MM.1S (cell line): ENCODE data around the gene PLEKHB1.

Source experiments
- DNase-seq: peaks from one replicate; pipeline ENCODE4 v3.0.0-alpha.2; 2015
- H2AFZ ChIP-seq: fragments of 300-600 bp; sonication (generic); 2 replicates; pipeline ENCODE4 v1.6.0; 2016; ENCODE audit warnings: antibody characterized with exemption, low read length
- H3F3A ChIP-seq: fragments of 300-600 bp; sonication (generic); 2 replicates; pipeline ENCODE4 v1.6.1; 2016; ENCODE audit warnings: mild to moderate bottlenecking, antibody characterized with exemption, low read length, moderate library complexity, mixed read lengths; ENCODE audit not compliant: insufficient read depth
- H3K27ac ChIP-seq: fragments of 300-600 bp; sonication (generic); 2 replicates; pipeline ENCODE4 v1.5.1; 2016; ENCODE audit warnings: mild to moderate bottlenecking, low read length
- H3K27me3 ChIP-seq: fragments of 300-600 bp; sonication (generic); replicated peaks from 2 replicates; pipeline ENCODE4 v1.6.0; 2016; ENCODE audit warnings: low read length; ENCODE audit not compliant: insufficient read depth
- H3K36me3 ChIP-seq: fragments of 300-600 bp; sonication (generic); replicated peaks from 2 replicates; pipeline ENCODE4 v1.6.1; 2016; ENCODE audit warnings: mild to moderate bottlenecking, low read length, mixed read lengths; ENCODE audit not compliant: insufficient read depth
- H3K4me1 ChIP-seq: fragments of 300-600 bp; sonication (generic); 2 replicates; pipeline ENCODE4 v1.6.1; 2016; ENCODE audit warnings: low read length, mixed read lengths
- H3K4me2 ChIP-seq: fragments of 300-600 bp; sonication (generic); 2 replicates; pipeline ENCODE4 v1.6.0; 2016; ENCODE audit warnings: low read depth, low read length
- H3K4me3 ChIP-seq: fragments of 300-600 bp; sonication (generic); 2 replicates; pipeline ENCODE4 v1.5.1; 2016; ENCODE audit warnings: low read length, mixed read lengths
- H3K79me2 ChIP-seq: fragments of 300-600 bp; sonication (generic); 2 replicates; pipeline ENCODE4 v1.6.1; 2016; ENCODE audit warnings: mixed run types, low read length, mixed read lengths
- H3K9ac ChIP-seq: fragments of 300-600 bp; sonication (generic); 2 replicates; pipeline ENCODE4 v1.6.1; 2016; ENCODE audit warnings: low read length, mixed read lengths
- H3K9me2 ChIP-seq: fragments of 300-600 bp; sonication (generic); replicated peaks from 2 replicates; pipeline ENCODE4 v1.6.1; 2016; ENCODE audit warnings: mild to moderate bottlenecking, low read length, mixed read lengths; ENCODE audit not compliant: insufficient read depth
- H3K9me3 ChIP-seq: fragments of 300-600 bp; sonication (generic); replicated peaks from 2 replicates; pipeline ENCODE4 v1.6.1; 2016; ENCODE audit warnings: mild to moderate bottlenecking, low read length, mixed read lengths; ENCODE audit not compliant: insufficient read depth
- H4K20me1 ChIP-seq: fragments of 300-600 bp; sonication (generic); 2 replicates; pipeline ENCODE4 v1.6.1; 2016; ENCODE audit warnings: mild to moderate bottlenecking, low read length, moderate library complexity, mixed read lengths; ENCODE audit not compliant: insufficient read depth
- CTCF ChIP-seq: fragments of 300-600 bp; sonication (generic); IDR thresholded peaks from 2 replicates; pipeline ENCODE4 v1.5.1; 2016; ENCODE audit warnings: antibody characterized with exemption, low read length, mixed read lengths
- EZH2 ChIP-seq: fragments of 300-600 bp; sonication (generic); optimal IDR thresholded peaks from 2 replicates; pipeline ENCODE3; 2017; ENCODE audit warnings: low read depth, mild to moderate bottlenecking, antibody characterized with exemption, low read length, mixed read lengths
- EZH2phosphoT487 ChIP-seq: fragments of 300-600 bp; sonication (generic); IDR thresholded peaks from 2 replicates; pipeline ENCODE4 v1.6.1; 2018; ENCODE audit warnings: antibody characterized with exemption, low read length

Gene PLEKHB1

GRCh38 chr11:73640592-73640991 lies 5.8 kb upstream of the PLEKHB1 start:
- Histone ChIP-seq H3K9ac (no peak overlapping the region), H3K36me3 (no peaks in the 10 kb centered on the region), H3K4me2 (no peak overlapping the region), H3F3A (no peaks in the 10 kb centered on the region), H3K79me2 (no peaks in the 10 kb centered on the region), H3K9me3 (no peaks in the 10 kb centered on the region), H2AFZ (no peak overlapping the region), H3K4me1 (no peaks in the 10 kb centered on the region), H3K9me2 (no peaks in the 10 kb centered on the region), H3K27ac (no peak overlapping the region), H4K20me1 (no peaks in the 10 kb centered on the region), H3K27me3 (no peaks in the 10 kb centered on the region), H3K4me3 (no peak overlapping the region)
- TF ChIP-seq EZH2 = no peak
- no peak for TF ChIP-seq EZH2phosphoT487
- TF ChIP-seq CTCF = no peak
- DNase-seq = no peak

GRCh38 chr11:73641668-73642067 lies 4.7 kb upstream of the PLEKHB1 start:
- no peaks in the 10 kb centered on the region for H3K79me2 ChIP-seq
- H3F3A ChIP-seq = no peaks in the 10 kb centered on the region
- no peak for DNase-seq
- no peaks in the 10 kb centered on the region for H4K20me1 ChIP-seq
- no peaks in the 10 kb centered on the region for H3K36me3 ChIP-seq
- H3K27me3 ChIP-seq = 0 out of 2 replicates have a peak, but pooled peaks cover 5% of the 10 kb centered on the region
- H3K27ac ChIP-seq = no peak overlapping the region
- TF ChIP-seq EZH2 (no peak), EZH2phosphoT487 (no peak), CTCF (no peak)
- H2AFZ ChIP-seq = no peak overlapping the region
- H3K4me2 ChIP-seq = no peak overlapping the region
- no peaks in the 10 kb centered on the region for H3K4me1 ChIP-seq
- no peak overlapping the region for H3K9ac ChIP-seq
- no peaks in the 10 kb centered on the region for H3K9me2 ChIP-seq
- H3K9me3 ChIP-seq = no peaks in the 10 kb centered on the region
- H3K4me3 ChIP-seq = no peak overlapping the region

- Histone ChIP-seq H3K9ac (no peak overlapping the region), H3K9me2 (no peaks in the 10 kb centered on the region), H3F3A (no peaks in the 10 kb centered on the region; the same call in 1 of the 2 replicates), H4K20me1 (no peaks in the 10 kb centered on the region), H3K79me2 (no peaks in the 10 kb centered on the region), H3K9me3 (no peaks in the 10 kb centered on the region), H3K4me2 (no peak overlapping the region), H3K4me1 (0 out of 2 replicates have a peak, but pooled peaks cover 4% of the 10 kb centered on the region), H3K4me3 (no peak overlapping the region), H2AFZ (0 out of 2 replicates have a peak overlapping the region, but pooled peaks have one; percentile 24), H3K27ac (no peak overlapping the region), H3K36me3 (no peaks in the 10 kb centered on the region), H3K27me3 (0 out of 2 replicates have a peak, but pooled peaks cover 5% of the 10 kb centered on the region)
- no peak for DNase-seq
- TF ChIP-seq CTCF (no peak), EZH2phosphoT487 (no peak), EZH2 (no peak)
Observed at GRCh38 chr11:73645121-73645969, 1.0 kb upstream of the PLEKHB1 start.
